Upper lobe of left lung (tissue), 4 donors: ENCODE data around the gene OBSCN.

ENCODE experiments used
- POLR2A ChIP-seq, 4 donors: fragments of 450-650 bp; IDR thresholded peaks; one replicate each; pipeline ENCODE4 v1.5.1; 2016 to 2017; ENCODE audit warnings: antibody characterized with exemption in 4 of 4, mild to moderate bottlenecking in 2 of 4
- POLR2AphosphoS5 ChIP-seq, 2 donors: sonication (generic); formaldehyde crosslinking; IDR thresholded peaks; one replicate each; pipeline ENCODE4 v1.5.1; 2017; ENCODE audit warnings: antibody characterized with exemption in 2 of 2
- TF ChIP-seq, protein P1 (sequence below), 6 experiments: fragments of 450-650 bp in 4 of 6; fragments of 200-600 bp in 2 of 6; sonication (generic) in 2 of 6; IDR thresholded peaks; one replicate each; pipeline ENCODE4 v1.5.1; 2016 to 2019; ENCODE audit warnings: antibody characterized with exemption in 6 of 6

DNA sequence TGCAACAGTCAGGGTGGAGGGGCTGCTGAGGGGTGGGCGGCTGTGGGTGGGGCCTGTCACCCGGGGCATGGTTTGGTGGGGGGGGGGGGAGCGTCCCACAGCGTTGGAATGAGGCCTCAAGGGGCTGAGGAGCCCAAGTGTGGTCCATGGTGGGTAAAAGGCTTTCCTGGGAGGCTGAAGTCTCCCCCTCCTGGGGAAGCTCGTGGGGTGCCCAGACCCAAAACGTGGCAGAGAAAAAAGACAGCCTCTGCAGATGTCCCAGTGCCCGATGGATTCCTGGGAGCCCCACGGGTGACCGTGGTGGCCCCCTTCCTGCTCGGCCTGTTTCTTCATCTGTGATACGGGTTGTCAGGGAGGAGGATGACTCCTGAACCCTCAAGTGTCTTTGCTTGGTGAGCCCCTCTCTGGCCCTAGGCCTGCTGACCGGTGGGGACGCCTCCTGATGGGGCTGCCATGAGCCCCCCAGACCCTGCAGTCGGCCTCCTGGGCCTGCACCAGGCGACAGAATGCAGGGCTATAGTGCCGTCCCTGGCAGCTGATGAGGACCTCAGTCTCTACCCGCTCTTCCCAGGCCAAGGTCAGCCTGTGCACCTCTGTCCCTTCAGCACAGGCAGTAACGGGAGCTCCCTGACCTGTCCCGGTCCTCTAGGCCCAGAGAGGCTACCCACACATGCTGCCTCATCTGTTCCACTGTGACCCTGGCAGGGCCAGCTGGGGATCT, 1.1 kb downstream of the OBSCN start:
- TF ChIP-seq POLR2AphosphoS5 (IDR thresholded peaks at IDR 0.05): no peak
- TF ChIP-seq, protein P1, sequence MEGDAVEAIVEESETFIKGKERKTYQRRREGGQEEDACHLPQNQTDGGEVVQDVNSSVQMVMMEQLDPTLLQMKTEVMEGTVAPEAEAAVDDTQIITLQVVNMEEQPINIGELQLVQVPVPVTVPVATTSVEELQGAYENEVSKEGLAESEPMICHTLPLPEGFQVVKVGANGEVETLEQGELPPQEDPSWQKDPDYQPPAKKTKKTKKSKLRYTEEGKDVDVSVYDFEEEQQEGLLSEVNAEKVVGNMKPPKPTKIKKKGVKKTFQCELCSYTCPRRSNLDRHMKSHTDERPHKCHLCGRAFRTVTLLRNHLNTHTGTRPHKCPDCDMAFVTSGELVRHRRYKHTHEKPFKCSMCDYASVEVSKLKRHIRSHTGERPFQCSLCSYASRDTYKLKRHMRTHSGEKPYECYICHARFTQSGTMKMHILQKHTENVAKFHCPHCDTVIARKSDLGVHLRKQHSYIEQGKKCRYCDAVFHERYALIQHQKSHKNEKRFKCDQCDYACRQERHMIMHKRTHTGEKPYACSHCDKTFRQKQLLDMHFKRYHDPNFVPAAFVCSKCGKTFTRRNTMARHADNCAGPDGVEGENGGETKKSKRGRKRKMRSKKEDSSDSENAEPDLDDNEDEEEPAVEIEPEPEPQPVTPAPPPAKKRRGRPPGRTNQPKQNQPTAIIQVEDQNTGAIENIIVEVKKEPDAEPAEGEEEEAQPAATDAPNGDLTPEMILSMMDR (IDR thresholded peaks at IDR 0.05): no peak
- TF ChIP-seq POLR2A (IDR thresholded peaks at IDR 0.05): no peak
